GM23248 (cell line): ENCODE results near the gene RCE1. TPM values are rescaled to one million over a fixed set of nuclear protein-coding genes. Genes with fewer than 3 reads are reported as not detected.
A peak's percentile ranks its signal among the peaks of the same experiment; 100 is the strongest.

Experiments used
- DNase-seq: peaks from one replicate; pipeline ENCODE4 v3.0.0-alpha.2; 2015
- H2AFZ ChIP-seq: fragments of 200-600 bp; sonication (generic); 2 replicates; pipeline ENCODE4 v1.6.1; 2016; ENCODE audit warnings: antibody characterized with exemption
- H3F3A ChIP-seq: fragments of 200-600 bp; sonication (generic); 2 replicates; pipeline ENCODE4 v1.6.1; 2016; ENCODE audit warnings: mild to moderate bottlenecking, antibody characterized with exemption, mixed run types; ENCODE audit not compliant: insufficient read depth
- H3K27ac ChIP-seq: fragments of 200-600 bp; sonication (generic); 2 replicates; pipeline ENCODE4 v1.5.1; 2016; ENCODE audit warnings: mild to moderate bottlenecking
- H3K27me3 ChIP-seq: fragments of 200-600 bp; sonication (generic); replicated peaks from 2 replicates; pipeline ENCODE4 v1.6.1; 2016; ENCODE audit warnings: mild to moderate bottlenecking; ENCODE audit not compliant: insufficient read depth
- H3K36me3 ChIP-seq: fragments of 200-600 bp; sonication (generic); 2 replicates; pipeline ENCODE4 v1.6.1; 2016; ENCODE audit warnings: low read depth, mild to moderate bottlenecking
- H3K4me1 ChIP-seq: fragments of 200-600 bp; sonication (generic); 2 replicates; pipeline ENCODE4 v1.6.1; 2016; ENCODE audit warnings: mild to moderate bottlenecking; ENCODE audit not compliant: insufficient read depth
- H3K4me2 ChIP-seq: fragments of 200-600 bp; sonication (generic); one replicate; pipeline ENCODE4 v1.6.1; 2016; ENCODE audit warnings: mild to moderate bottlenecking; ENCODE audit not compliant: unreplicated experiment
- H3K4me3 ChIP-seq: fragments of 200-600 bp; sonication (generic); 2 replicates; pipeline ENCODE4 v1.5.1; 2016; ENCODE audit warnings: mild to moderate bottlenecking
- H3K79me2 ChIP-seq: fragments of 200-600 bp; sonication (generic); 2 replicates; pipeline ENCODE4 v1.6.1; 2016; ENCODE audit warnings: mild to moderate bottlenecking; ENCODE audit not compliant: insufficient read depth
- H3K9ac ChIP-seq: fragments of 200-600 bp; sonication (generic); 2 replicates; pipeline ENCODE4 v1.6.1; 2016; ENCODE audit warnings: mild to moderate bottlenecking
- H3K9me2 ChIP-seq: fragments of 200-600 bp; sonication (generic); 2 replicates; pipeline ENCODE4 v1.6.1; 2016; ENCODE audit warnings: mixed run types, mild to moderate bottlenecking, moderate library complexity; ENCODE audit not compliant: insufficient read depth
- H3K9me3 ChIP-seq: fragments of 200-600 bp; sonication (generic); one replicate; pipeline ENCODE4 v1.6.1; 2017; ENCODE audit warnings: low read depth
- H4K20me1 ChIP-seq: fragments of 200-600 bp; sonication (generic); 2 replicates; pipeline ENCODE4 v1.6.0; 2016; ENCODE audit not compliant: insufficient read depth
- EZH2 ChIP-seq: fragments of 200-600 bp; sonication (generic); IDR thresholded peaks from 2 replicates; pipeline ENCODE4 v1.6.1; 2018; ENCODE audit warnings: antibody characterized with exemption, mild to moderate bottlenecking; ENCODE audit not compliant: insufficient read depth, poor library complexity, severe bottlenecking
- EZH2phosphoT487 ChIP-seq: fragments of 200-600 bp; sonication (generic); IDR thresholded peaks from 2 replicates; pipeline ENCODE4 v1.6.1; 2018; ENCODE audit warnings: antibody characterized with exemption, moderate library complexity, mild to moderate bottlenecking, low read depth; ENCODE audit not compliant: insufficient read depth
- WGBS, 2 experiments: methylation state at CpG; one replicate each; pipeline ENCODE4 v1.1.6; 2015 to 2017; ENCODE audit warnings: low lambda C conversion rate in 2 of 2, low coverage in 1 of 2; ENCODE audit errors: missing lambda C conversion rate in 2 of 2; 5-methylcytosine and 5-hydroxymethylcytosine counted together
- in situ Hi-C: fragments of 300-500 bp; cut with MboI; formaldehyde crosslinking; loops from 2 replicates; pipeline ENCODE4 v1.15.0; 2020
- polyA plus RNA-seq: library from polyadenylated mRNA; unstranded; fragments of >200 nt; fragmentation: Nextera tagmentation; extraction: Ambion mirVana; gene quantifications from 2 replicates; pipeline ENCODE4 v1.2.1, GENCODE V29; 2016
- total RNA-seq: library from RNA; depleted of rRNA; stranded (reverse); fragments of >200 nt; shearing (Covaris generic); gene quantifications from 2 replicates; pipeline ENCODE4 v1.2.3, GENCODE V29; 2014

The RCE1 gene
- total and polyA plus RNA-seq, 2 experiments from 2014 or later: 16.6 to 19.2 TPM

GRCh38 chr11:66883016-66883965, 40.0 kb downstream of the RCE1 start:
- peak; percentile 88 for DNase-seq

DNA sequence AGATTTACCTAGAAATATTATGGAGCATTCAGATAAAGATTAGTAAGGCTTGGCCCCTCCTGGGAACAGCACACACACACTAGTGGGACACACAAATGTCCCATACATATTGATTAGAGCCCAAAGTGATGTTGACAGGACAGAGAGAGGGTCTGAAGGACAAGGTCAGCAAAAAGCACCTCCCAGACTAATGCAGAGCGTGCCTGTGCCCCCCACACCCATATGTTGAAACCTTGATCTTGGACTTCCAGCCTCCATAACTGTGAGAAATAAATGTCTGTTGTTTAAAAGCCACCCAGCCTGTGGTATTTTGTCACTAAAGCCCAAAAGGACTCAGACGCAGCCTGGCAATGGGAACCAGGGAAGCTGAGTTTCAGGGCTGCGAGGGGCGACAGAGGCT, 41.2 kb downstream of the RCE1 start:
- H3K4me2 ChIP-seq: no peak overlapping the region
- 95 to 97% methylated on average over 4 of the region's 4 CpGs for WGBS, 2 experiments
- H3K27ac ChIP-seq: no peak overlapping the region
- no peaks in the 10 kb centered on the region for H4K20me1 ChIP-seq
- no peak overlapping the region for H3K4me3 ChIP-seq
- no peaks in the 10 kb centered on the region for H3K79me2 ChIP-seq
- no peak for DNase-seq
- H3F3A ChIP-seq: no peaks in the 10 kb centered on the region; the same call in none of the 2 replicates
- no peak overlapping the region for H3K9ac ChIP-seq
- H3K36me3 ChIP-seq: no peaks in the 10 kb centered on the region
- TF ChIP-seq EZH2phosphoT487 (no peak), EZH2 (no peak)
- no peaks in the 10 kb centered on the region for H3K9me2 ChIP-seq
- H3K9me3 ChIP-seq: no peaks in the 10 kb centered on the region
- in situ Hi-C loops: no loop called here
- peaks cover 19% of the 10 kb centered on the region for H3K4me1 ChIP-seq
- no peaks in the 10 kb centered on the region for H3K27me3 ChIP-seq
- no peak overlapping the region for H2AFZ ChIP-seq

More at GRCh38 chr11:66883016-66883965, 40.0 kb downstream of the RCE1 start:
- Histone ChIP-seq H3K4me3 (peak overlapping the region; percentile 32; the same call in 1 of the 2 replicates), H3K9me3 (no peaks in the 10 kb centered on the region), H3K79me2 (no peaks in the 10 kb centered on the region), H3F3A (no peaks in the 10 kb centered on the region; the same call in none of the 2 replicates), H3K36me3 (no peaks in the 10 kb centered on the region), H3K4me2 (peak overlapping the region; percentile 51), H4K20me1 (no peaks in the 10 kb centered on the region), H3K27ac (peak overlapping the region; percentile 81), H3K9me2 (no peaks in the 10 kb centered on the region), H2AFZ (peak overlapping the region; percentile 44), H3K4me1 (peaks cover 19% of the 10 kb centered on the region), H3K9ac (peak overlapping the region; percentile 61), H3K27me3 (no peaks in the 10 kb centered on the region)
- in situ Hi-C loops: no loop called here
- TF ChIP-seq EZH2: no peak
- WGBS, 2 experiments: 17 to 18% methylated on average over 29 of the region's 29 CpGs

DNA sequence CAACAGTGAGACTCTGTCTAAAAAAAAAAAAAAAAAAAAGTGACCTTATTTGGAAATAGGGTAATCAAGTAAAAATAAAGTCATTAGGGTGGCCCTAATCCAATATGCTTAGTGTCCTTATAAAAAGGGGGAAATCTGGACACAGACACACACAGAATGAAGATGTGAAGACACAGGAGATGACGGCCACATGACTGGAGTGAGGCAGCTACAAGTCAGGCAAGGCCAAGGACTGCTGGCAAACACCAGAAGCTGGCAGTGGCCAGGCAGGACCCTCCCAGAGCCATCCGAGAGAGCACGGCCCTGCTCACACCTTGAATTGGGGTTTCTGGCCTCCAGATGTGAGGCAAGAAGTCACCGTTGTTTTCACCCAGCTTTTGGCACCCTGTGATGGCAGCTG, 42.2 kb downstream of the RCE1 start:
- no peak overlapping the region for H3K27ac ChIP-seq

GRCh38 chr11:66885950-66886440, 42.8 kb downstream of the RCE1 start:
- Histone ChIP-seq H3F3A (no peaks in the 10 kb centered on the region; the same call in none of the 2 replicates), H3K4me2 (no peak overlapping the region), H3K27ac (no peak overlapping the region), H3K27me3 (no peaks in the 10 kb centered on the region), H3K4me1 (peaks cover 19% of the 10 kb centered on the region), H2AFZ (no peak overlapping the region), H3K9ac (no peak overlapping the region), H3K79me2 (no peaks in the 10 kb centered on the region), H3K36me3 (no peaks in the 10 kb centered on the region), H3K9me3 (no peaks in the 10 kb centered on the region), H4K20me1 (no peaks in the 10 kb centered on the region), H3K4me3 (no peak overlapping the region), H3K9me2 (no peaks in the 10 kb centered on the region)
- TF ChIP-seq EZH2phosphoT487 (no peak), EZH2 (no peak)
- WGBS, 2 experiments: 80 to 85% methylated on average over 9 to 11 of the region's 11 CpGs
- DNase-seq: no peak
- in situ Hi-C loops: no loop called here

More for the DNA sequence above, 42.2 kb downstream of the RCE1 start:
- DNase-seq: no peak
- H3K9me3 ChIP-seq: no peaks in the 10 kb centered on the region
- H4K20me1 ChIP-seq: no peaks in the 10 kb centered on the region
- TF ChIP-seq EZH2phosphoT487 (no peak), EZH2 (no peak)
- no peaks in the 10 kb centered on the region for H3K9me2 ChIP-seq
- in situ Hi-C loops: no loop called here
- H3K27me3 ChIP-seq: no peaks in the 10 kb centered on the region
- H3F3A ChIP-seq: no peaks in the 10 kb centered on the region; the same call in none of the 2 replicates
- H2AFZ ChIP-seq: no peak overlapping the region
- peaks cover 19% of the 10 kb centered on the region for H3K4me1 ChIP-seq
- H3K36me3 ChIP-seq: no peaks in the 10 kb centered on the region
- H3K4me3 ChIP-seq: no peak overlapping the region
- H3K4me2 ChIP-seq: no peak overlapping the region
- H3K9ac ChIP-seq: no peak overlapping the region
- WGBS, 2 experiments: 65 to 70% methylated on average over 4 of the region's 4 CpGs
- H3K79me2 ChIP-seq: no peaks in the 10 kb centered on the region
